Testis (tissue), 2 donors: ENCODE measurements around the gene CYS1.

ENCODE experiments used
- CTCF ChIP-seq, 3 experiments: fragments of 450-650 bp in 2 of 3; fragments of 200-600 bp in 1 of 3; sonication (generic) in 1 of 3; IDR thresholded peaks; one replicate each; pipeline ENCODE4 v1.5.1; 2016 to 2019; ENCODE audit warnings: antibody characterized with exemption in 3 of 3, mild to moderate bottlenecking in 2 of 3, moderate library complexity in 1 of 3
- POLR2A ChIP-seq: fragments of 450-650 bp; IDR thresholded peaks from one replicate; pipeline ENCODE4 v1.6.1; 2017; ENCODE audit warnings: antibody characterized with exemption, mild to moderate bottlenecking, moderate library complexity

DNA sequence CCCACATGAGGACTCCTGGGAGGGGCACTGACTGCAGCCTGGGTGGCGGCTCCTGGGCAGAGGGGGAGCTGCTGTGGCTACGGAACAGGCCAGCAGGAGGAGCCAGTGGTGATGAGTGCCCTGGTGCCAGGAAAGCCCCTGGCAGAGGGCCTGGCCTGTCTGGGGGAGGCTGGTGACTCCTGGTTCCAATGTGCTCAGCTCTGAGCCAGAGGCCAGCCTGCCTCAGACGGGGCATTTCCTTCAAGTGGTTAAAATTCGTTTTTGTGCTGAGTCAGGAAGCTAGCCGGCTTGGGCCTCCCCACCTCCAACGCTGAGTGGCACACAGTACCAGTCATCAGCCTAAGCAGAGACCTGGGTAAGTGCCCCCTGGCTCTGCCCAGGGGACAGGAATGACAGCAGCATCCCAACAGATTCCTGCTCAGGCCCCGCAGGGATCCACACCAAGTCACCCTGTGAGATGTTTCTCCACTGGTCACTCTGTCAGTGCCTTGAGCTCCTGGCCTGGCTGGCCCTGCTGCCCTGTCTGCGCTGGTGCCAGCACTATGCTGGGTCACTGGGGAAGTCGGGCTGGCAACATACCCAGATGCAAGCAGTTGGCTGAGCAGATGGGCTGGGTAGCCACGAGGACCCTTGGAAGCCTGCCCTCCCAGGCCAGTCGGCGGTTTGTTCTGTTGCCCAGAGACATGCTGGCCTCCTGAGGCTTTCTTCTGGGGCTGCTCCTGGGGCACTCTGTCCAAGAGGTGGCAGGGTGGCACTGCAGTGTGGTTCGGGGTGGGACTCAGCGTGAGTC lies 43.9 kb downstream of the CYS1 start:
- no peak for TF ChIP-seq POLR2A
- TF ChIP-seq CTCF (IDR thresholded peaks at IDR 0.05), result peak; percentile 21 to 28 (median 24)
